Thyroid gland (tissue), 4 donors: ENCODE data around the gene HOXC11.

Source experiments
- CTCF ChIP-seq, 6 experiments: fragments of 200-600 bp in 3 of 6; fragments of 450-650 bp in 3 of 6; sonication (generic) in 3 of 6; IDR thresholded peaks; one replicate each; pipeline ENCODE4 v1.5.1; 2016 to 2019; ENCODE audit warnings: antibody characterized with exemption in 6 of 6, mild to moderate bottlenecking in 2 of 6, inconsistent platforms in 1 of 6, moderate library complexity in 1 of 6
- POLR2A ChIP-seq, 2 donors: fragments of 450-650 bp; IDR thresholded peaks; one replicate each; pipeline ENCODE4 v1.6.1; 2017; ENCODE audit warnings: antibody characterized with exemption in 2 of 2, mild to moderate bottlenecking in 2 of 2, moderate library complexity in 1 of 2

- no peak for TF ChIP-seq CTCF (IDR thresholded peaks at IDR 0.05)
- no peak for TF ChIP-seq POLR2A (IDR thresholded peaks at IDR 0.05)
Measured at GRCh38 chr12:53974084-53975063, 1.4 kb downstream of the HOXC11 start, which contains the start of gene HOTAIR.
